Measurements from ENCODE around the gene ARHGAP6. TPM values are rescaled to one million over a fixed set of nuclear protein-coding genes. Genes with fewer than 3 reads are reported as not detected.

The ARHGAP6 gene
- total RNA-seq, 1 experiment from 2014 or later: 0.07 TPM

GRCh38 chrX:11423362-11423818 is 242.3 kb downstream of the ARHGAP6 start:
- H2AFZ ChIP-seq (ENCODE audit: low read length): no peak overlapping the region

More at GRCh38 chrX:11423362-11423818, 242.3 kb downstream of the ARHGAP6 start:
- no peak overlapping the region for H3K23ac ChIP-seq (ENCODE audit: insufficient read length, low read depth, low read length)
- H4K20me1 ChIP-seq (ENCODE audit: control insufficient read depth, insufficient read depth, insufficient read length): no peaks in the 10 kb centered on the region
- no peak overlapping the region for H3K4ac ChIP-seq (ENCODE audit: low read depth, low read length)
- H4K8ac ChIP-seq (replicated peaks; ENCODE audit: insufficient read length, low read depth, low read length): no peak overlapping the region
- DNase-seq: no peak
- no peak overlapping the region for H2BK15ac ChIP-seq (ENCODE audit: low read depth, low read length)
- H2BK12ac ChIP-seq (ENCODE audit: insufficient read length, low read depth, low read length): no peak overlapping the region
- Mint-ChIP-seq H3K27me3 (ENCODE audit: low read depth) (peaks cover 26% of the 10 kb centered on the region), H3K4me1 (no peaks in the 10 kb centered on the region), H3K27ac (no peak overlapping the region), H3K36me3 (ENCODE audit: insufficient read depth in 1 of 3, low read depth in 3 of 3) (peaks cover 0 to 9% (median 6%) of the 10 kb centered on the region in 3 experiments; a peak in 4 of 7 replicates), H3K9me3 (peaks cover 58 to 61% of the 10 kb centered on the region in 2 experiments), H3K4me3 (no peak overlapping the region)
- H3K14ac ChIP-seq (ENCODE audit: insufficient read depth, low read length): no peak overlapping the region
- no peak for TF ChIP-seq CTCF (conservative IDR thresholded peaks at IDR 0.05)
- H3T11ph ChIP-seq (ENCODE audit: low read length): no peak overlapping the region
- H3K4me1 ChIP-seq (ENCODE audit: insufficient read depth, low read length): no peaks in the 10 kb centered on the region
- peaks cover 7% of the 10 kb centered on the region; the same call in 1 of the 2 replicates for H3K27me3 ChIP-seq (ENCODE audit: insufficient read depth, low read length)
- H3K9me3 ChIP-seq (ENCODE audit: control insufficient read depth, low read depth, low read length): peaks cover 5% of the 10 kb centered on the region
- H3K79me1 ChIP-seq (ENCODE audit: insufficient read depth, low read depth, low read length, poor library complexity, severe bottlenecking): no peaks in the 10 kb centered on the region
- no peaks in the 10 kb centered on the region for H3K79me2 ChIP-seq (ENCODE audit: insufficient read depth, low read length)
- no peak overlapping the region for H2AK5ac ChIP-seq (ENCODE audit: insufficient read length, low read length)
- no peaks in the 10 kb centered on the region for H3K23me2 ChIP-seq (ENCODE audit: insufficient read length, low read depth, low read length, poor library complexity, severe bottlenecking)
- H3K56ac ChIP-seq (ENCODE audit: insufficient read length, low read depth, low read length): no peak overlapping the region
- H3K27ac ChIP-seq (ENCODE audit: insufficient read length, low read depth, low read length): no peak overlapping the region
- no peak overlapping the region for H2BK5ac ChIP-seq (ENCODE audit: insufficient read length, low read length)
- H3K18ac ChIP-seq (ENCODE audit: insufficient read length, low read depth, low read length): no peak overlapping the region
- no peak overlapping the region for H3K9ac ChIP-seq (ENCODE audit: extremely low read depth, insufficient read length, low read length)
- H4K91ac ChIP-seq (ENCODE audit: insufficient read length, low read depth, low read length): no peak overlapping the region
- no CpG with 5 or more reads among the region's 1 CpG for WGBS (ENCODE audit: extremely low coverage, insufficient read length, low lambda C conversion rate)
- H4K5ac ChIP-seq (ENCODE audit: insufficient read length, low read depth, low read length): no peak overlapping the region
- H2BK120ac ChIP-seq (ENCODE audit: low read depth, low read length, poor library complexity, severe bottlenecking): no peak overlapping the region
- H3K4me2 ChIP-seq (ENCODE audit: insufficient read depth, insufficient read length, low read length): no peak overlapping the region
- H2BK20ac ChIP-seq (ENCODE audit: low read depth, low read length, poor library complexity, severe bottlenecking): no peak overlapping the region

Data from H9 (cell line).